Mesenchymal stem cell (in vitro differentiated cells and primary cell): ENCODE results near the gene KLF16.

Experiments
- DNase-seq: peaks from one replicate; pipeline ENCODE4 v3.0.0-alpha.2; 2013
- H2AFZ ChIP-seq: one replicate; pipeline ENCODE4 v1.6.1; 2013; ENCODE audit warnings: low read depth, mild to moderate bottlenecking, control low read depth, inconsistent platforms, low read length, moderate library complexity
- H2AK5ac ChIP-seq: 2 replicates; pipeline ENCODE4 v1.6.1; 2013; ENCODE audit warnings: low read length, moderate library complexity, mild to moderate bottlenecking, inconsistent platforms; ENCODE audit not compliant: severe bottlenecking
- H2BK120ac ChIP-seq: one replicate; pipeline ENCODE4 v1.6.1; 2013; ENCODE audit warnings: low read depth, mild to moderate bottlenecking, inconsistent platforms, low read length, moderate library complexity
- H2BK12ac ChIP-seq, 2 experiments: one replicate each; pipeline ENCODE4 v1.6.1; 2013; ENCODE audit warnings: inconsistent platforms in 2 of 2, low read length in 2 of 2, mild to moderate bottlenecking in 2 of 2, moderate library complexity in 2 of 2, control low read depth in 1 of 2
- H2BK15ac ChIP-seq: one replicate; pipeline ENCODE4 v1.6.1; 2013; ENCODE audit warnings: mild to moderate bottlenecking, low read depth, inconsistent platforms; ENCODE audit not compliant: poor library complexity, severe bottlenecking
- H2BK5ac ChIP-seq: 2 replicates; pipeline ENCODE4 v1.6.1; 2013; ENCODE audit warnings: low read depth, mild to moderate bottlenecking, low read length, control low read depth, inconsistent platforms; ENCODE audit not compliant: poor library complexity, severe bottlenecking
- H3K14ac ChIP-seq, 2 experiments: one replicate each; pipeline ENCODE4 v1.6.1; 2013; ENCODE audit warnings: inconsistent platforms in 2 of 2, low read length in 2 of 2, control low read depth in 1 of 2, mild to moderate bottlenecking in 1 of 2, moderate library complexity in 1 of 2
- H3K18ac ChIP-seq, 2 experiments: one replicate each; pipeline ENCODE4 v1.6.1; 2013; ENCODE audit warnings: inconsistent platforms in 2 of 2, low read length in 2 of 2, control low read depth in 1 of 2, low read depth in 1 of 2, mild to moderate bottlenecking in 1 of 2
- H3K23ac ChIP-seq, 2 experiments: one replicate each; pipeline ENCODE4 v1.6.1; 2013; ENCODE audit warnings: inconsistent platforms in 2 of 2, low read length in 2 of 2, mild to moderate bottlenecking in 2 of 2, moderate library complexity in 2 of 2, control low read depth in 1 of 2
- H3K27ac ChIP-seq: 2 replicates; pipeline ENCODE4 v1.5.1; 2013; ENCODE audit warnings: mild to moderate bottlenecking, moderate library complexity, low read length, control low read depth, inconsistent platforms; ENCODE audit not compliant: poor library complexity, severe bottlenecking
- H3K27me3 ChIP-seq, 2 experiments: 2 replicates each; pipeline versions ENCODE4 v1.6.1 to v1.7.0; 2013; ENCODE audit warnings: low read length in 2 of 2, mild to moderate bottlenecking in 2 of 2, moderate library complexity in 2 of 2, control low read depth in 1 of 2, inconsistent platforms in 1 of 2; ENCODE audit not compliant: control insufficient read depth in 1 of 2, insufficient read depth in 1 of 2
- H3K36me3 ChIP-seq, 2 experiments: 2 replicates each; pipeline versions ENCODE4 v1.6.1 to v1.7.0; 2013; ENCODE audit warnings: low read length in 2 of 2, control low read depth in 1 of 2, inconsistent platforms in 1 of 2, low read depth in 1 of 2, mild to moderate bottlenecking in 1 of 2; ENCODE audit not compliant: insufficient read depth in 2 of 2, control insufficient read depth in 1 of 2
- H3K4ac ChIP-seq, 2 experiments: one replicate each; pipeline ENCODE4 v1.6.1; 2013; ENCODE audit warnings: inconsistent platforms in 2 of 2, low read length in 2 of 2, mild to moderate bottlenecking in 2 of 2, moderate library complexity in 2 of 2, control low read depth in 1 of 2, low read depth in 1 of 2
- H3K4me1 ChIP-seq: 2 replicates; pipeline ENCODE4 v1.6.1; 2013; ENCODE audit warnings: low read depth, low read length, control low read depth; ENCODE audit not compliant: control insufficient read depth, insufficient read depth
- H3K4me2 ChIP-seq: 2 replicates; pipeline ENCODE4 v1.6.1; 2013; ENCODE audit warnings: low read length, mild to moderate bottlenecking, inconsistent platforms; ENCODE audit not compliant: poor library complexity, severe bottlenecking
- H3K4me3 ChIP-seq, 2 experiments: 2 replicates each; pipeline versions ENCODE4 v1.5.1 to v1.7.0; 2013; ENCODE audit warnings: low read length in 2 of 2, mild to moderate bottlenecking in 2 of 2, control low read depth in 1 of 2, low read depth in 1 of 2; ENCODE audit not compliant: insufficient read depth in 1 of 2
- H3K79me1 ChIP-seq: replicated peaks from 2 replicates; pipeline ENCODE4 v1.6.1; 2013; ENCODE audit warnings: mild to moderate bottlenecking, control low read depth, low read length, inconsistent platforms; ENCODE audit not compliant: poor library complexity, severe bottlenecking
- H3K9ac ChIP-seq: 2 replicates; pipeline ENCODE4 v1.7.0; 2013; ENCODE audit warnings: mild to moderate bottlenecking, low read length, moderate library complexity
- H3K9me3 ChIP-seq: 2 replicates; pipeline ENCODE4 v1.7.0; 2013; ENCODE audit warnings: mild to moderate bottlenecking, low read length; ENCODE audit not compliant: control insufficient read depth
- H4K8ac ChIP-seq: one replicate; pipeline ENCODE4 v1.6.1; 2013; ENCODE audit warnings: inconsistent platforms, mild to moderate bottlenecking, low read length, moderate library complexity
- H4K91ac ChIP-seq: one replicate; pipeline ENCODE4 v1.6.1; 2013; ENCODE audit warnings: mild to moderate bottlenecking, low read length, inconsistent platforms
- WGBS: methylation state at CpG from one replicate; pipeline ENCODE4 v1.1.7; 2013; ENCODE audit warnings: mixed read lengths; 5-methylcytosine and 5-hydroxymethylcytosine counted together

Gene KLF16

GRCh38 chr19:1910177-1910576 is 46.8 kb upstream of the KLF16 start:
- Histone ChIP-seq H3K9me3 (no peaks in the 10 kb centered on the region), H3K27me3 (no peaks in the 10 kb centered on the region), H3K4me2 (no peak overlapping the region), H3K27ac (no peak overlapping the region), H3K36me3 (peaks cover 17 to 62% of the 10 kb centered on the region in 2 experiments), H2AFZ (no peak overlapping the region), H3K79me1 (peaks cover 23% of the 10 kb centered on the region), H2BK12ac (no peak overlapping the region), H3K4ac (no peak overlapping the region), H2AK5ac (no peak overlapping the region), H4K8ac (no peak overlapping the region), H3K18ac (no peak overlapping the region), H2BK120ac (no peak overlapping the region), H3K4me3 (no peak overlapping the region), H2BK15ac (no peak overlapping the region), H3K23ac (no peak overlapping the region), H3K14ac (no peak overlapping the region), H3K9ac (peak overlapping the region; percentile 18), H4K91ac (no peak overlapping the region), H2BK5ac (no peak overlapping the region), H3K4me1 (peaks cover 44% of the 10 kb centered on the region)
- 98% methylated on average over 10 of the region's 10 CpGs for WGBS
- peak; percentile 56 for DNase-seq

- Histone ChIP-seq H2BK120ac (no peak overlapping the region), H3K36me3 (peaks cover 14 to 58% of the 10 kb centered on the region in 2 experiments), H2AK5ac (no peak overlapping the region), H2BK12ac (no peak overlapping the region), H3K4me3 (no peak overlapping the region), H3K23ac (no peak overlapping the region), H2BK5ac (no peak overlapping the region), H3K27ac (no peak overlapping the region), H3K18ac (no peak overlapping the region), H3K79me1 (peaks cover 18% of the 10 kb centered on the region), H2BK15ac (no peak overlapping the region), H4K8ac (no peak overlapping the region), H2AFZ (no peak overlapping the region), H3K9me3 (no peaks in the 10 kb centered on the region), H3K27me3 (no peaks in the 10 kb centered on the region), H3K9ac (peak overlapping the region; percentile 18), H4K91ac (no peak overlapping the region), H3K14ac (no peak overlapping the region), H3K4me2 (no peak overlapping the region), H3K4ac (no peak overlapping the region), H3K4me1 (peaks cover 41% of the 10 kb centered on the region)
- WGBS, result 94% methylated on average over 10 of the region's 10 CpGs
- no peak for DNase-seq
Observed at GRCh38 chr19:1909761-1910080, 46.3 kb upstream of the KLF16 start.

GRCh38 chr19:1908364-1908678 is 44.9 kb upstream of the KLF16 start:
- H3K79me1 ChIP-seq, result peaks cover 6% of the 10 kb centered on the region
- no peak overlapping the region for H3K9ac ChIP-seq
- H4K91ac ChIP-seq, result no peak overlapping the region
- H3K4me3 ChIP-seq, result no peak overlapping the region
- H3K4ac ChIP-seq, result no peak overlapping the region
- H3K4me2 ChIP-seq, result no peak overlapping the region
- no peak for DNase-seq
- no peak overlapping the region for H4K8ac ChIP-seq
- no peak overlapping the region for H2BK120ac ChIP-seq
- no peak overlapping the region for H3K18ac ChIP-seq
- H3K36me3 ChIP-seq, result peaks cover 7 to 44% of the 10 kb centered on the region in 2 experiments
- no peak overlapping the region for H3K27ac ChIP-seq
- no peak overlapping the region for H2BK12ac ChIP-seq
- no peak overlapping the region for H2AFZ ChIP-seq
- H2AK5ac ChIP-seq, result no peak overlapping the region
- WGBS, result 96% methylated on average over 13 of the region's 13 CpGs
- no peak overlapping the region for H2BK5ac ChIP-seq
- no peak overlapping the region for H3K23ac ChIP-seq
- no peak overlapping the region for H2BK15ac ChIP-seq
- H3K27me3 ChIP-seq, result no peaks in the 10 kb centered on the region
- no peaks in the 10 kb centered on the region for H3K9me3 ChIP-seq
- H3K4me1 ChIP-seq, result peaks cover 34% of the 10 kb centered on the region
- no peak overlapping the region for H3K14ac ChIP-seq

GRCh38 chr19:1907563-1908363 is 44.4 kb upstream of the KLF16 start:
- Histone ChIP-seq H2BK5ac (no peak overlapping the region), H3K4me2 (no peak overlapping the region), H3K4me3 (no peak overlapping the region), H4K8ac (no peak overlapping the region), H3K36me3 (peaks cover 1 to 38% of the 10 kb centered on the region in 2 experiments), H2AFZ (no peak overlapping the region), H3K79me1 (peaks cover 4% of the 10 kb centered on the region), H3K4me1 (peaks cover 34% of the 10 kb centered on the region), H3K27ac (no peak overlapping the region), H3K4ac (no peak overlapping the region), H3K27me3 (no peaks in the 10 kb centered on the region), H3K9ac (no peak overlapping the region), H3K18ac (no peak overlapping the region), H2BK12ac (peak overlapping the region in 1 of 2 experiments; percentile 23), H2BK15ac (no peak overlapping the region), H3K23ac (no peak overlapping the region), H4K91ac (no peak overlapping the region), H3K14ac (no peak overlapping the region), H3K9me3 (no peaks in the 10 kb centered on the region), H2BK120ac (no peak overlapping the region), H2AK5ac (no peak overlapping the region)
- DNase-seq, result no peak
- WGBS, result 92% methylated on average over 43 of the region's 43 CpGs
